NCI-H345 (cell line): ENCODE results near the gene CCDC172.

ENCODE experiments used
- DNase-seq: peaks from one replicate; lab custom pipeline; 2025; lab: John Stamatoyannopoulos, UW

CCDC172 gene

GRCh38 chr10:116324227-116324950 is at the start of gene CCDC172:
CCDC172 (plus strand) TSS chr10:116324448; CDS start chr10:116325012, 564 bp downstream.
- no peak for DNase-seq

GRCh38 chr10:116276981-116277380 is 47.3 kb upstream of the CCDC172 start:
- no peak for DNase-seq

GRCh38 chr10:116278846-116279245 is 45.4 kb upstream of the CCDC172 start:
- no peak for DNase-seq

- DNase-seq = no peak
These were observed 42.5 kb upstream of the CCDC172 start for GRCh38 chr10:116281775-116282174.

- no peak for DNase-seq
These were observed 37.5 kb upstream of the CCDC172 start for GRCh38 chr10:116286626-116287200.

GRCh38 chr10:116287906-116288501 is 36.2 kb upstream of the CCDC172 start:
- peak; percentile 53 for DNase-seq

- no peak for DNase-seq
These were observed 34.6 kb upstream of the CCDC172 start for GRCh38 chr10:116289652-116290051.

GRCh38 chr10:116292493-116292892 is 31.8 kb upstream of the CCDC172 start:
- DNase-seq = no peak

GRCh38 chr10:116296291-116296721 is 27.9 kb upstream of the CCDC172 start:
- DNase-seq = no peak

GRCh38 chr10:116298586-116298985 is 25.7 kb upstream of the CCDC172 start:
- DNase-seq = no peak

GRCh38 chr10:116300542-116300941 is 23.7 kb upstream of the CCDC172 start:
- DNase-seq = no peak

GRCh38 chr10:116304923-116305322 is 19.3 kb upstream of the CCDC172 start:
- no peak for DNase-seq

GRCh38 chr10:116306847-116307246 is 17.4 kb upstream of the CCDC172 start:
- no peak for DNase-seq

GRCh38 chr10:116307455-116307854 is 16.8 kb upstream of the CCDC172 start:
- no peak for DNase-seq

- no peak for DNase-seq
These were observed 13.2 kb upstream of the CCDC172 start for GRCh38 chr10:116311016-116311415.

- no peak for DNase-seq
These were observed 12.3 kb upstream of the CCDC172 start for GRCh38 chr10:116311706-116312490.

- DNase-seq = no peak
These were observed 11.7 kb upstream of the CCDC172 start for GRCh38 chr10:116312548-116312947.

GRCh38 chr10:116316503-116316902 is 7.7 kb upstream of the CCDC172 start:
- DNase-seq = no peak

GRCh38 chr10:116324951-116325635 is 845 bp downstream of the CCDC172 start:
- no peak for DNase-seq

- no peak for DNase-seq
These were observed 1.7 kb downstream of the CCDC172 start for GRCh38 chr10:116325987-116326386.

- no peak for DNase-seq
These were observed 4.9 kb downstream of the CCDC172 start for GRCh38 chr10:116329153-116329552.

- no peak for DNase-seq
These were observed 7.6 kb downstream of the CCDC172 start for GRCh38 chr10:116331815-116332214.
